ENCODE measurements around the gene OGFOD3. TPM values are rescaled to one million over a fixed set of nuclear protein-coding genes. Genes with fewer than 3 reads are reported as not detected.
"Not testable (repeated sequence)": the region's sequence is repeated elsewhere in the genome, so short reads cannot be mapped to it uniquely, and the experiment has no call there.

Gene OGFOD3
- total RNA-seq, 1 experiment from 2014 or later: 68.3 TPM

DNA sequence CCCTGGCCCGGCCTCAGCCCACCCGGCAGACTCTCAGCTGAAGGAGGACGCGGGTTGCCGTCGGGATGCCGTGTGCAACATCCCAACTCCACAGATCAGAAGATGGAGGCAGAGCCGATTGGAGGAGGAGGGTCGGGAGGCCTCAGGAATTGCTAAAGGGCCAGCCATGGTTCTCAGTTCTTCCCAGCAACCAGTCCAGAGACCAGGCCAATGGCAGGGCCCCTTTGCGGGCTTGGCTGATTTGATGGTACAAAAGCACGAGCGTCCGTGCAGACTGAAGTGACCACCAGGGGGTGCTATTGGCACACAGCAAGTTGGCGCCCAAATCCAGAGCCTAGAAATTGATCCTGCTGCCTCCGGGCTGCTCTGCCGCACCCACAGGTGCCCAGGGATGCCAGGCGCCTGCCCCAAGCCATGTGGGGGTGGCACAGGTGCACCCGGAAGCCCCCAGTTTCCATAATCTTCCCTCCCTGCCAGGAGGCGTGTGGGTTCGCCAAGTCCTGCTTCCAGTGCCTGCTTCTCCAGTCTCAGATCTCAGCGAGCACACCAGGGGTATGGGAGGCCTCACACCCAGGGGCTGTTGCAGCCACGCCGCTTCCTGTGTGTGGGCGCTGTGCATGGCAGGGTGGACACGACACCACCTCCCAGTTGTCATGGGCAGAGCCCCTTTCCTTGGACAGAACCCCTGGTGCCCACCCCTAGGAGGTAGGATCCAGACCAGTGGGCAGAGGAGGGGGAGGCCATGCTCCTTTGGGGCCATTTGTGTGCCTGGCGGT, 66.5 kb downstream of the OGFOD3 start:
- peak; percentile 70 for DNase-seq (ENCODE audit: low read depth)
- in situ Hi-C loops (cut with HindIII; ENCODE audit: low pct_unique_long_range_greater_than_20kb, low sequenced_read_pairs): no loop called here

DNA sequence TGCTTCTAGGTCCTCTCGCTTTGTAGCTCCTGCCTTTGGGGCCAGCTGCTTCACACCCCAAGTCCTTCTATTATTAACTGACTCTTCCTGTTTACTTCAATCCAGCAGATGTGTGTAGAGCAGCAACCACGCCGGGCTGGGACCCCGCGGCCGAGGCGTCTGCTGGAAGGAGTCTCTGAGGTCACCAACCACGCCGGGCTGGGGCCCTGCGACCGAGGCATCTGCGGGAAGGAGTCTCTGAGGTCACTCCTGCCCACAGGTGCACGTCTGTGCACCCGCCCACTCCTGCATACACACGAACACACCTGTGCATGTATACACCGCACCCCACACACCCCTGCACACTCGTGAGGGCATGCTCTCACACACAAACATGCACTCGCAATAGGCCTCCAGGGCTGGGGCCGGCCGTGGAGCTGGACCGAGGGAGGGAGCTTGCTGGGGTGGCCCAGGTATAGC, 67.1 kb downstream of the OGFOD3 start:
- in situ Hi-C loops (cut with HindIII; ENCODE audit: low pct_unique_long_range_greater_than_20kb, low sequenced_read_pairs): no loop called here

DNA sequence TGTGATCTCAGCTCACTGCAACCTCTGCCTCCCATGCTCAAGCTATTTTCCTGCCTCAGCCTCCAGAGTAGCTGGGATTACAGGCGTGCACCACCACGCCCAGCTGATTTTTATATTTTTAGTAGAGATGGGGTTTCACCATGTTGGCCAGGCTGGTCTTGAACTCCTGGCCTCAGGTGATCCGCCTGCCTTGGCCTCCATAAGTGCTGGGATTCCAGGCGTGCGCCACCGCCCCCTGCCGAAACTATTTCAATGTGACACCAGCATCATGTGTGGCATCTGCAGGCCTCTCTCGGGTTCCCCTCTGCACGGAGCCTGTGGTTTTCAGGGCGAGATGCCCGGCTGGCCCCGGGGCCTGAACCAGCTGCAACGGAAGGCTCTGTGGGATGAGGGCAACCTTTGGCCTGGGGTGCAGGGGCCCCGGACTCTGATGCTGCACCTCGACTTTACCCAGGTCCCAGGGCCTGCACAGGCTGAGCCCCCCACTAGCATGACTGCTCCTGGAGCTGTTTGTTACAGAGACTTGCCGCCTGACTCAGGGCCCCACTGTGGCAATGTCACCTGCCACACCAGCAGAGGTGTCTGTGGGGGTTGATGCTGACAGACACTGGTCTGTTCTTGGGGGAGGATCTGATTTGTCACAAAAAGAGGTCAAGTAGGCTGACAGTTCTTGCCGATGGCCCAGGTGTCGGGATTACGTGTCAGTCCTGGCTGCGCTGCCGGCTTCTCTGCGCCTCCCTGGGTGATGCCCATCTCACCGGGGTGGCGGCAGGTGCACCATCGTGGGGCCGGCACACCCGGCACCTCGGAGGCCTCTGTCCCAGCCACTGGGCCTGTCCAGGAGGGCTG, 68.0 kb downstream of the OGFOD3 start:
- DNase-seq (ENCODE audit: low read depth): no peak
- in situ Hi-C loops (cut with HindIII; ENCODE audit: low pct_unique_long_range_greater_than_20kb, low sequenced_read_pairs): no loop called here

More for the DNA sequence above, 67.1 kb downstream of the OGFOD3 start:
- DNase-seq (ENCODE audit: low read depth): no peak

DNA sequence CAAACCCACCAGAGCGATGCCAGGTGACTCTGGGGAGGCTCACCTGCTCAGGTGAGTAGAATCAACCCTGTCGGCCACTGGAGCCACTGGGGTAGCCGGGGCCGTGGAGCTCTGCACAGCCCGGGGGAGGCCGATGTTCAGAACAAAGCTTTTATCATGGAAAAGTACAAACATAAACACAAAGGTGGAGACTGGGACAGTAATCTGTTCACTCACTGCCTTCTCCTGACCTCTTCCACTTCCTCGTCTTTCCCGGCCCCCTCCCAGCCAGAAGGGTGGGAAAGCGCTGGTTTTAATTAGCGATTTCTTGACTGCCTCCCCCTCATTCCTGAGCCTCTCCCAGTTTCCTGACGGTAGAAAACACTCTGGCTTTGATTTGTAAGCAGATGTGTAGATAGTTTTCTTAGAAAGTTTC, 69.1 kb downstream of the OGFOD3 start:
- no peak for DNase-seq (ENCODE audit: low read depth)
- in situ Hi-C loops (cut with HindIII; ENCODE audit: low pct_unique_long_range_greater_than_20kb, low sequenced_read_pairs): no loop called here

DNA sequence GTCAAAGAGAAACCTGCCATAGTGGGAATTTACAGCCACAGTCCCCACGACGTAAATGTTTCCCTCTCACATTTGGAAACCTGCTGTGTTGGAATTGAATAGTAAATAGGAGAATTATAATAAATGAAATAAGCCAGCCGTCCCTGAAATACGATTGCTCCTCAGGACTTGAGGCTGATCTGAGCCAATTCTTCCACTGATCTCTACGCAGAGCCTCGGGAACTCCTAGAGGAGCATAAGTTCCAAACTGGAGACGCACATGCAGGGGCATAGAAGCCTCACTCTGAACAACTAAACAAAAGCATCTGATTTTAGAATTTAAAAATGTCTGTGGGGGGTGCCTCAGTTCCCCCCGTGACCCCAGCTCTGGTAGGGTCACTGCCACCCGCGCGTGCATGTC, 69.5 kb downstream of the OGFOD3 start:
- in situ Hi-C loops (cut with HindIII; ENCODE audit: low pct_unique_long_range_greater_than_20kb, low sequenced_read_pairs): no loop called here
- no peak for DNase-seq (ENCODE audit: low read depth)

DNA sequence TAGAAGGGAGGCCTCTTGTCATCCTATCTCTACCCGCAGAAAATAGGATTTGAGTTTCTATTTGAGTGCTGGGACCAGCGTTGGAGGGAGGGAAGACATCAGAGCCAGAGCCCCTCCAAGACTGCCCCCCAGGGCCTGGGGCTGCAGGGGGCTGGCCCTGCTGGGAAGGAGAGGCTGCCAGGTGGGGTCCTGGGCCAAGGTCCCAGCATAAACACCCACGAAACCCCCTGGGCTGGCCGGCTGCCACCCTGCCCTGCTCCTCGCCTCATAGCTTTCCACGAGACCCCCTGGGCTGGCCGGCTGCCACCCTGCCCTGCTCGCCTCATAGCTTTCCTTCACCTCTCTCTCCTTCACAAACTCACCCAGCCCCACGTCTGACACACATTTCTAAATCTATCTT, 70.0 kb downstream of the OGFOD3 start:
- in situ Hi-C loops (cut with HindIII; ENCODE audit: low pct_unique_long_range_greater_than_20kb, low sequenced_read_pairs): no loop called here
- DNase-seq (ENCODE audit: low read depth): no peak

DNA sequence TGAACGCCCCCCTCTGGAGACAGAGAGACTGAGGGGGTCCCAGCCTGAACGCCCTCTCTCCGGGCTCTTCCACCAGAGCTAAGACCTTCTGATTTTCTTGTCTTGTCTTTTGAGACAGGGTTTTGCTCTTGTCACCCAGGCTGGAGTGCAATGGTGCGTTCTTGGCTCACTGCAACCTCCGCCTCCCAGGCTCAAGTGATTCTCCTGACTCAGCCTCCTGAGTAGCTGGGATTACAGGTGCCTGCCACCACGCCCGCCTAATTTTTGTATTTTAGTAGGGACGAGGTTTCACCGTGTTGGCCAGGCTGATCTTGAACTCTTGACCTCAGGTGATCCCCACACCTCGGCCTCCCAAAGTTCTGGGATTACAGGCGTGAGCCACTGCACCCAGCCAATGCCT, 70.4 kb downstream of the OGFOD3 start:
- DNase-seq (ENCODE audit: low read depth); in situ Hi-C loops (cut with HindIII; ENCODE audit: low pct_unique_long_range_greater_than_20kb, low sequenced_read_pairs): not testable (repeated sequence)

DNA sequence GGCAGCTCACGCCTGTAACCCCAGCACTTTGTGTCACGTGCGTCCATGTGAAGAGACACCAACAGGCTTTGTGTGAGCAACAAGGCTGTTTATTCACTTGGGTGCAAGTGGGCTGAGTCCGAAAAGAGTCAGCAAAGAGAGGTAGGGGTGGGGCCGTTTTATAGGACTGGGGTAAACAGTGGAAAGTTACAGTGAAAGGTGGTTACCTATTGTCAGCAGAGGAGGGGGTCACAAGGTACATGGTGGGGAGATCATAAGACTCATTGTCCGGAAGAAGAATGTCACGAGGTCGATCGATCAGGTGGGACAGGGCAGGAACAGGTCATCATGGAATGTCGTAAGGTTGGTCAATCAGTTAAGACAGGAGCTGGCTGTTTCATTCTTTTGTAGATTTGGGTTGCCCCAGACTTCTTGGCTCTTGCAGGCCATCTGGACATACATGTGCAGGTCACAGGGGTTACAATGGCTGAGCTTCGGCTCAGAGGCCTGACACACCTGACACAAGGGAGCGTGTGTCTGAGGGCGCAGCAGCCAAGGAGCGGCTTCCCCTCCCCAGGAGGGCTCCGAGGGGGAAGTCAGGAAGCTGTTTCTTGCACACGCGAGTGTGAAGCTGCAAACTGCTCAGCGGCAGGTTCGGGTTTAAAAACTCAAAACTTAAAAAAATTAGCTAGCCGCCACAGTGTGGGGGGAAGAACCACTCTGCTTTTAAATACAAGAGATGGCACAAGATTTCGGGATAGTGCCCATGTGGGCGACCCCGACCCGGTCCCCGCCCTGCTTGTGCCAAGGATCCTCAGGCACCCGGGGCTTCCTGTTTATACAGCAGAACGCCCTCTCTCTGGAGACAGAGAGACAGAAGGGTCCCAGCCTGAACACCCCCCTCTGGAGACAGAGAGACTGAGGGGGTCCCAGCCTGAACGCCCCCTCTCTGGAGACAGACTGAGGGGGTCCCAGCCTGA, 71.8 kb downstream of the OGFOD3 start:
- DNase-seq (ENCODE audit: low read depth): no peak
- in situ Hi-C loops (cut with HindIII; ENCODE audit: low pct_unique_long_range_greater_than_20kb, low sequenced_read_pairs): no loop called here

DNA sequence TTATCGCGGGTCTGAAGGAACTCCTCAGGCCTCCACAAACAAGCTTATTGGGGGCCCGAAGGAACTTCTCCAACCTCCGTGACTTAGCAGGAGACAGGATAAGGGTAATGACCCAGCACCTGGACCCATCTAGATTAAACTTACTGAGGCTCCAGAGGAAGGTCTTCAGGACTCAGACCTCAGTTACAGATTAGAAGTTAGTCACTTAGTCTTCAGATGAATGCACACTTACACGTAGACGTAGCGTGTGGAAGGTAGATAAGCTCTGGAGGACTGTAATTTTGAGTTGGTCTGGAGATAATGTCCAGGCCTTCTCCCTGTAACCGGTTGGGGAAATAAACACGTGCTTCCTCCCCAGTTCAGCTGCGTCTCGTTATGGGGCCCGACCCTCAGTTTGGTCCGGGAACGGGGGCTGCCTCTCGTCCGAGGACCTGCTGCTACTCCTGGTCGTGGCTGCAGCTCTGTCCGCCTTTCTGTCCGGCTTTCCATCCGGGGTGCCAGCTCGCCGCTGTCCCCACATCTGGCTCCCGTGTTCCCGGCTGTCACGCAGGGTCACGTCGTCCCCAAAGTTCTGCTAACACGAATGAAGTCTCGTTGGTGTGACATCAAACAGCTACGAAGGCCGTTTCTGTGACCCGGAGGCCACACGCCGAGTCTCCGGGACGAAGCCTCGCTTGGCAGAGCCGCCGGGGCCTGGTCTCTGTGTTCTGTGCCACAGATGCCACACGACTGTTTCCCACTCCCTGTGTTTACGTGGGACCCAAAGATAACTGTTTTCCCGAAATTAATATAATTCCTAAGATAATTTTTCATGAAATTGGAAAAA, 73.0 kb downstream of the OGFOD3 start:
- in situ Hi-C loops (cut with HindIII; ENCODE audit: low pct_unique_long_range_greater_than_20kb, low sequenced_read_pairs): no loop called here
- DNase-seq (ENCODE audit: low read depth): no peak

DNA sequence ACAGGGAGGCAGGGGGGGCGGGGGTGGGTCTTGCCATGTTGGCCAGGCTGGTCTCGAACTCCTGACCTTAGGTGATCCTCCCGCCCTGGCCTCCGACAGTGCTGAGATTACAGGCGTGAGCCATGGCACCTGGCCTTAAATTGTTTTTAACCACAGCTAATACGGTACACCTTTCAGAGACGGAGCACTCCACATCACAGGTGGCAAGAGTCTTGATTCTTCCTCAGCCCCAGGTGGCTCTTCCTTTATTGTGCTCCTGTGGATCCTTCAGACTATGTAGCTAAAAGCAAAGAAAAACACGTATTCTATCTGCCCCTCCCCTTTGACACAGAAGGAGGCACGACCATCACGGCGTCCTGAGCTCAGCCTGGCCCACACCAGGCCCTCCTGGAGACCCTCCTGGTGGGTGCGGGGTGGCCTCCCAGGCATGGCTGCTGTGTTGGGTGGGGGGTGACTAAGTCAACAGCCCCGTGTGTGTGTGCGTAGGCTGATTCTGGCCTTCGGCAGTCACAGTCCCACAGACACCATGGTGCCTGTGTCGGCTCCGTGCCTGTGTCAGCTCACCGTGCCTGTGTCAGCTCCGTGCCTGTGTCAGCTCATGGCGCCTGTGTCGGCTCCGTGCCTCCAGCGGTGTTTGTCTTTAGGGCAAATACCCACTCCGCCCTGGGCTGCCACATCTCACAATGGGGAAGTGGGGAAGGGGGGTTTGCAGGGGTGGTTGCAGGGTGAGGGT, 74.0 kb downstream of the OGFOD3 start:
- in situ Hi-C loops (cut with HindIII; ENCODE audit: low pct_unique_long_range_greater_than_20kb, low sequenced_read_pairs): no loop called here
- no peak for DNase-seq (ENCODE audit: low read depth)

DNA sequence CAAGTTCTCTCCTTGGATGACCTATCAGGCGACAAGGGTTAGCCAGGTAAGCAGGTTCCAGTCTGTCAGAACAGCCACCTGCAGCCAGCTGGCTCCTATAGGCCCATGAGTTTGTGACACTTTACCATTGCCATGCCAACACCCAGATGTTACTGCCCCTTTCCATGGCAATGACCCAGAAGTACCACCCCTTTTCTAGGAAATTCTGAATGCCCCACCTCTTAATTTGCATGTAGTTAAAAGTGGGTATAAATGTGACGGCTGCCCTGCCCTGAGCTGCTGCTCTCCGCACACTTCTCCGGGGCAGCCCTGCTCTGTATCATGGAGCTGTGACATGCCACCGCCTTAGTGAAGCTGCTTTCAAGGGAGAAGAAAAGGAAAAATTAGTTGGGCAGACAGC, 74.8 kb downstream of the OGFOD3 start:
- no peak for DNase-seq (ENCODE audit: low read depth)
- in situ Hi-C loops (cut with HindIII; ENCODE audit: low pct_unique_long_range_greater_than_20kb, low sequenced_read_pairs): no loop called here

DNA sequence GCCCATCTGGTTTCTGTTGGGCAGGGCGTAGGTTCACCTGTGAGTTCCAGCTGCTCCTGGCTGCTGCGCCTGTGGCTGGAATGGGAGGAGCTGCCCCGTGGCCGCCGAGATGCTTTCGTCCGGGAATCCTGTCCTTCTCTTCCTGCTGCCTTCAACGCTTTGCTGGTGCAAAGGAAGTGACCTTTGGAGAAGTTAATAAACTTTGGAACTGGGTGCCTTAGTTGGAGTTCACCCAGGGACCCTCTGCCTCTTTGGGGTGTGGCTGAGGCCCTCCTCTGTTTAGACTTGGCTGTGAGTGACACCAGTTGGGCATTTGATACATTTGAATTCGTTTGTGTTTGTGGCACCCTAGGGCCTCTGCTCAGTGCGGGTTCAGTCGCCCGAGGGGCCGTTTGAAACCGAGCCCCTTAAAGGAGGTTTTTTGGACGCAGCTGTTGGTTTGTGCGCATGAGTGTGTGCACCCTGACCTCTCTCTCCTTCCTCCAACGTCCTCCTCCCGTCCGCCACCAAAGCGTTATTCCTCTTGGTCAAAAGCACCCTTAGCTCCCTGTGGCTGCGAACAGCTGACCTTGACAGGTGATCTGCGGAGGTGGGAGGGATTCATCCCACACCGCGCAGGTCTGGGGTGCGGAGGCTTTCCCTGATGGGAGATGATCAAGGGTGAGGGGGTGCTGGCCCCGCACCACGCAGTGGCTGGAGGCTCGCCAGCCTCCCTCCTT, 75.9 kb downstream of the OGFOD3 start:
- in situ Hi-C loops (cut with HindIII; ENCODE audit: low pct_unique_long_range_greater_than_20kb, low sequenced_read_pairs): no loop called here
- no peak for DNase-seq (ENCODE audit: low read depth)

DNA sequence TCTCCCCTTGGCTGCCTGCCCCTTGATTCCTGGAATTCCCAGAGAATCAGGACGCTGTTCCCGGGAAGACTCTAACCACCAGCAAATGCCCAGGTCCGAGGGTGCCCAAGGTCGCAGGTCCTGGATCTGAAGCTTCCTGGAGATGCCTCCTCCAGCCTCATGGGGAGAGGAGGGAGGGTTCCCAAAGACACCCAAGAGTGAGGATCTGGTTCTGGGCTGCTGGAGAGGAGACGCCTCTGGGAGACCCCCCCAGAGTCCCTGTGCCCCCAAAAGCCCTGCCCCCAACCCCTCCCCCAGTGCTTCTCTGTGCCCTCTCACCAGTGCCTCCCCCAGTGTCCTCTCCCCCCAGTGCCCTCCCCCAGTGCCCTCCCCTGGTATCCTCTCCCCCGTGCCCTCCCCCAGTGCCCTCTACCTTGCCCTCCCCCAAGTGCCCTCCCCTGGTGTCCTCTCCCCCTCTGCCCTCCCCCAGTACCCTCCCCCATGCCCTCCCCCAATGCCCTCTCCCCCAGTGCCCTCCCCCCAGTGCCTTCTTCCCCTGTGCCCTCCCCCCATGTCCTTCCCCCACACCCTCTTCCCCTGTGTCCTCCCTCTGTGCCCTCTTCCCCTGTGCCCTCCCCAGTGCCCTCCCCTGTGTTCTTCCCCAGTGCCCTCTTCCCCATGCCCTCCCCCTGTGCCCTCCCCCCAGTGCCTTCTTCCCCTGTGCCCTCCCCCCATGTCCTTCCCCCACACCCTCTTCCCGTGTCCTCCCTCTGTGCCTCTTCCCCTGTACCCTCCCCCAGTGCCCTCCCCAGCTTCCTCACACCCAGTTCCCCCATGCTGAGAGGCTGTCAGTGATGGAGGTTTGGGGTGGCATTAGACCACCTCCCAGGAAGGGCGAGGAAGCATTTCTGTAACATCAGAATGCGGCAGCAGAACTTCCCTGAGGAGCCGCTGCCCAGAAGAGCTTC, 78.5 kb downstream of the OGFOD3 start:
- in situ Hi-C loops (cut with HindIII; ENCODE audit: low pct_unique_long_range_greater_than_20kb, low sequenced_read_pairs): no loop called here

More for the DNA sequence above, 78.5 kb downstream of the OGFOD3 start:
- DNase-seq (ENCODE audit: low read depth): no peak
